Neural cell (in vitro differentiated cells): Measurements from ENCODE around the gene SLC25A26. TPM values are rescaled to one million over a fixed set of nuclear protein-coding genes. Genes with fewer than 3 reads are reported as not detected.

Source experiments
- H2AFZ ChIP-seq: fragments of 200-600, 300-800 bp; sonication (generic), shearing (Covaris generic); 2 replicates; pipeline ENCODE4 v1.6.0; 2014; ENCODE audit warnings: low read depth, mild to moderate bottlenecking, antibody characterized with exemption, low read length, moderate library complexity
- H3F3A ChIP-seq: fragments of 200-600 bp; shearing (Covaris generic); 2 replicates; pipeline ENCODE4 v1.6.1; 2016; ENCODE audit warnings: mild to moderate bottlenecking, moderate library complexity, mixed read lengths, antibody characterized with exemption, low read length; ENCODE audit not compliant: insufficient read depth, poor library complexity, severe bottlenecking
- H3K27ac ChIP-seq: fragments of 200-600, 300-800 bp; sonication (generic), shearing (Covaris generic); 2 replicates; pipeline ENCODE4 v1.5.1; 2014; ENCODE audit warnings: mild to moderate bottlenecking, low read length, moderate library complexity
- H3K27me3 ChIP-seq: fragments of 300-800, 200-600 bp; sonication (generic), shearing (Covaris generic); 2 replicates; pipeline ENCODE4 v1.6.0; 2014; ENCODE audit warnings: mild to moderate bottlenecking, low read depth, low read length, moderate library complexity; ENCODE audit not compliant: insufficient read depth
- H3K36me3 ChIP-seq: fragments of 300-800, 200-600 bp; sonication (generic), shearing (Covaris generic); 2 replicates; pipeline ENCODE4 v1.5.1; 2014; ENCODE audit warnings: mild to moderate bottlenecking, antibody characterized with exemption, low read length, moderate library complexity; ENCODE audit not compliant: insufficient read depth
- H3K4me2 ChIP-seq: fragments of 300-800, 200-600 bp; sonication (generic), shearing (Covaris generic); 2 replicates; pipeline ENCODE4 v1.6.0; 2014; ENCODE audit warnings: mild to moderate bottlenecking, low read length
- H3K4me3 ChIP-seq: fragments of 300-800, 200-600 bp; sonication (generic), shearing (Covaris generic); 2 replicates; pipeline ENCODE4 v1.5.1; 2014; ENCODE audit warnings: mild to moderate bottlenecking, low read length, moderate library complexity
- H3K79me2 ChIP-seq: fragments of 200-600 bp; shearing (Covaris generic); replicated peaks from 2 replicates; pipeline ENCODE4 v1.6.0; 2014; ENCODE audit warnings: mild to moderate bottlenecking, low read length, moderate library complexity; ENCODE audit not compliant: insufficient read depth
- H3K9ac ChIP-seq: fragments of 300-800, 200-600 bp; sonication (generic), shearing (Covaris generic); 2 replicates; pipeline ENCODE4 v1.6.1; 2016; ENCODE audit warnings: mild to moderate bottlenecking, low read length, mixed read lengths
- H3K9me2 ChIP-seq: fragments of 200-600 bp; shearing (Covaris generic); 2 replicates; pipeline ENCODE4 v1.6.1; 2016; ENCODE audit warnings: mild to moderate bottlenecking, low read length, mixed read lengths; ENCODE audit not compliant: insufficient read depth
- H3K9me3 ChIP-seq: fragments of 200-600, 300-800 bp; sonication (generic), shearing (Covaris generic); 2 replicates; pipeline ENCODE4 v1.6.1; 2016; ENCODE audit warnings: mild to moderate bottlenecking, mixed run types, low read length, moderate library complexity, mixed read lengths
- H4K20me1 ChIP-seq: fragments of 200-600 bp; shearing (Covaris generic); 2 replicates; pipeline ENCODE4 v1.6.1; 2016; ENCODE audit warnings: mild to moderate bottlenecking, mixed run types; ENCODE audit not compliant: insufficient read depth
- EP300 ChIP-seq: fragments of 450-650 bp; conservative IDR thresholded peaks from 2 replicates; pipeline ENCODE4 v1.6.1; 2014; ENCODE audit warnings: antibody characterized with exemption, mild to moderate bottlenecking, moderate library complexity; ENCODE audit not compliant: poor library complexity, severe bottlenecking
- EZH2 ChIP-seq: fragments of 200-600, 300-800 bp; shearing (Covaris generic), sonication (generic); IDR thresholded peaks from 2 replicates; pipeline ENCODE4 v1.6.1; 2014; ENCODE audit warnings: antibody characterized with exemption, low read length, borderline replicate concordance, mild to moderate bottlenecking; ENCODE audit not compliant: insufficient read depth, poor library complexity, severe bottlenecking
- MXI1 ChIP-seq: fragments of 450-650 bp; conservative IDR thresholded peaks from 2 replicates; pipeline ENCODE4 v1.6.1; 2014; ENCODE audit warnings: antibody characterized with exemption, mild to moderate bottlenecking; ENCODE audit not compliant: poor library complexity, severe bottlenecking
- POLR2AphosphoS5 ChIP-seq: IDR thresholded peaks from 2 replicates; pipeline ENCODE4 v1.6.1; 2012
- RAD21 ChIP-seq: fragments of 450-650 bp; conservative IDR thresholded peaks from 2 replicates; pipeline ENCODE4 v1.6.1; 2014; ENCODE audit warnings: antibody characterized with exemption, mild to moderate bottlenecking, moderate library complexity
- REST ChIP-seq: IDR thresholded peaks from 2 replicates; pipeline ENCODE4 v1.6.1; 2012; ENCODE audit warnings: borderline replicate concordance
- SMC3 ChIP-seq: fragments of 450-650 bp; conservative IDR thresholded peaks from 2 replicates; pipeline ENCODE4 v1.6.1; 2014; ENCODE audit warnings: antibody characterized with exemption, mild to moderate bottlenecking, moderate library complexity; ENCODE audit not compliant: poor library complexity
- TAF1 ChIP-seq: IDR thresholded peaks from 2 replicates; pipeline ENCODE4 v1.6.1; 2012; ENCODE audit warnings: low read depth
- polyA plus RNA-seq: library from polyadenylated mRNA; depleted of rRNA; stranded (reverse); fragments of >200 nt; gene quantifications from 2 replicates; pipeline ENCODE4 v1.2.3, GENCODE V29; 2014
- TF ChIP-seq, protein P1 (sequence below): fragments of 450-650 bp; IDR thresholded peaks from 2 replicates; pipeline ENCODE4 v1.5.1; 2014; ENCODE audit warnings: antibody characterized with exemption, mild to moderate bottlenecking, moderate library complexity; ENCODE audit not compliant: poor library complexity, severe bottlenecking

Gene SLC25A26
- polyA plus RNA-seq, 1 donor from 2014 or later: 21.0 TPM

- Histone ChIP-seq H3K27ac (no peak overlapping the region), H4K20me1 (no peaks in the 10 kb centered on the region), H3K9ac (no peak overlapping the region), H3K9me3 (no peaks in the 10 kb centered on the region), H2AFZ (no peak overlapping the region), H3K36me3 (no peaks in the 10 kb centered on the region), H3K4me3 (no peak overlapping the region), H3K27me3 (no peaks in the 10 kb centered on the region), H3K4me2 (no peak overlapping the region), H3K9me2 (no peaks in the 10 kb centered on the region), H3K79me2 (no peaks in the 10 kb centered on the region), H3F3A (no peaks in the 10 kb centered on the region)
- TF ChIP-seq SMC3 (no peak), POLR2AphosphoS5 (no peak), RAD21 (no peak), TAF1 (no peak), EP300 (no peak), MXI1 (no peak), REST (no peak), EZH2 (no peak)
- TF ChIP-seq, protein P1, sequence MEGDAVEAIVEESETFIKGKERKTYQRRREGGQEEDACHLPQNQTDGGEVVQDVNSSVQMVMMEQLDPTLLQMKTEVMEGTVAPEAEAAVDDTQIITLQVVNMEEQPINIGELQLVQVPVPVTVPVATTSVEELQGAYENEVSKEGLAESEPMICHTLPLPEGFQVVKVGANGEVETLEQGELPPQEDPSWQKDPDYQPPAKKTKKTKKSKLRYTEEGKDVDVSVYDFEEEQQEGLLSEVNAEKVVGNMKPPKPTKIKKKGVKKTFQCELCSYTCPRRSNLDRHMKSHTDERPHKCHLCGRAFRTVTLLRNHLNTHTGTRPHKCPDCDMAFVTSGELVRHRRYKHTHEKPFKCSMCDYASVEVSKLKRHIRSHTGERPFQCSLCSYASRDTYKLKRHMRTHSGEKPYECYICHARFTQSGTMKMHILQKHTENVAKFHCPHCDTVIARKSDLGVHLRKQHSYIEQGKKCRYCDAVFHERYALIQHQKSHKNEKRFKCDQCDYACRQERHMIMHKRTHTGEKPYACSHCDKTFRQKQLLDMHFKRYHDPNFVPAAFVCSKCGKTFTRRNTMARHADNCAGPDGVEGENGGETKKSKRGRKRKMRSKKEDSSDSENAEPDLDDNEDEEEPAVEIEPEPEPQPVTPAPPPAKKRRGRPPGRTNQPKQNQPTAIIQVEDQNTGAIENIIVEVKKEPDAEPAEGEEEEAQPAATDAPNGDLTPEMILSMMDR: no peak
Measured at GRCh38 chr3:66396888-66397287, 176.1 kb downstream of the SLC25A26 start.

DNA sequence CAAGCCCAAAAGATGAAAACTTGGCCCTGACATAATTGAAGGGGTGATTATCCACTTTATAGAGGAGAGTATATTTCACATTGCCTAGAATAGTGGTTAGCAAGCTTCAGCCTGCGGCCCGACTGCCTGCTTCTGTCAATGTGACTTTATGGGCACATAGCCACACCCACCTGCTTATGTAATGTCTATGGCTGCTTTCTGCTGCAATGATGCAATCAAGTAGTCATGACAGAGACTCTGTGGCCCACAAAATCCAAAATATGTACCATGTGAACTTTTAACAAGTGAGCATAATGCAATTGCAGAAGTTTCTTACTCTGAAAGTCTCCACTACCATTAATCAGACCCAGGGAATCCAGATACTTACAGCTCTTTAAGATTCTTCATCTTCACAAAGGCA, 176.9 kb downstream of the SLC25A26 start:
- Histone ChIP-seq H4K20me1 (no peaks in the 10 kb centered on the region), H3K27me3 (no peaks in the 10 kb centered on the region), H2AFZ (no peak overlapping the region), H3K4me2 (no peak overlapping the region), H3K9me2 (no peaks in the 10 kb centered on the region), H3K9ac (no peak overlapping the region), H3K4me3 (no peak overlapping the region), H3K27ac (no peak overlapping the region), H3F3A (no peaks in the 10 kb centered on the region), H3K36me3 (no peaks in the 10 kb centered on the region), H3K9me3 (no peaks in the 10 kb centered on the region), H3K79me2 (no peaks in the 10 kb centered on the region)
- TF ChIP-seq POLR2AphosphoS5 (no peak), MXI1 (no peak), REST (no peak), EP300 (no peak), EZH2 (no peak), RAD21 (no peak), SMC3 (no peak), TAF1 (no peak)
- TF ChIP-seq, protein P1: no peak
